GM12878 (cell line): ENCODE data around the gene FAM118A.

Experiments
- CTCF ChIP-seq, 3 experiments: IDR thresholded peaks in 2 of 3; conservative IDR thresholded peaks in 1 of 3; 2 replicates each; pipeline ENCODE4 v1.5.1; 2011; ENCODE audit warnings: low read depth in 3 of 3, low read length in 3 of 3, mild to moderate bottlenecking in 3 of 3, control low read depth in 2 of 3, moderate library complexity in 2 of 3, inconsistent platforms in 1 of 3, mixed read lengths in 1 of 3; ENCODE audit not compliant: control insufficient read depth in 2 of 3, insufficient read depth in 1 of 3; ENCODE audit errors: extremely low read depth in 1 of 3
- JUND ChIP-seq: IDR thresholded peaks from 2 replicates; pipeline ENCODE4 v1.6.1; 2012; ENCODE audit warnings: low read depth, mild to moderate bottlenecking, low read length, improper control_type of control experiment, moderate library complexity

- TF ChIP-seq CTCF (IDR thresholded peaks at IDR 0.05 in 2 of 3, conservative IDR thresholded peaks at IDR 0.05 in 1 of 3; ENCODE audit: control insufficient read depth in 2 of 3, extremely low read depth in 1 of 3, insufficient read depth in 1 of 3, low read depth in 3 of 3, low read length in 3 of 3) (no peak), JUND (no peak)
These were observed 10.7 kb upstream of the FAM118A start for GRCh38 chr22:45298934-45299505.
